Heart left ventricle (tissue), 16 donors: Measurements from ENCODE around the gene SACS. TPM values are rescaled to one million over a fixed set of nuclear protein-coding genes. Genes with fewer than 3 reads are reported as not detected.

Experiments
- ATAC-seq, 4 donors: fragments of 200-7000 bp; cut with Tn5 transposase; one replicate each; pipeline ENCODE4 v1.9.1; 2020 to 2022; ENCODE audit warnings: moderate library complexity in 4 of 4, mild to moderate bottlenecking in 3 of 4, moderate number of reproducible peaks in 1 of 4
- DNase-seq, 5 donors: peaks; one replicate each; pipeline ENCODE4 v3.0.0-alpha.2; 2020
- H3K27ac ChIP-seq, 12 donors: fragments of 200-600 bp; sonication (generic) in 4 of 12; one replicate each; pipeline versions ENCODE4 v1.5.0 to v1.8.0; 2016 to 2022; ENCODE audit warnings: mild to moderate bottlenecking in 2 of 12
- H3K27me3 ChIP-seq, 9 donors: fragments of 200-600 bp; sonication (generic) in 2 of 9; one replicate each; pipeline versions ENCODE4 v1.5.1 to v1.8.0; 2016 to 2022; ENCODE audit warnings: mild to moderate bottlenecking in 3 of 9
- H3K36me3 ChIP-seq, 9 donors: fragments of 200-600 bp; sonication (generic) in 2 of 9; one replicate each; pipeline versions ENCODE4 v1.5.0 to v1.8.0; 2018 to 2022; ENCODE audit warnings: mild to moderate bottlenecking in 2 of 9
- H3K4me1 ChIP-seq, 12 donors: fragments of 200-600 bp; sonication (generic) in 4 of 12; one replicate each; pipeline versions ENCODE4 v1.5.0 to v1.8.0; 2016 to 2022; ENCODE audit warnings: mild to moderate bottlenecking in 3 of 12
- H3K4me3 ChIP-seq, 12 donors: fragments of 200-600 bp; sonication (generic) in 4 of 12; one replicate each; pipeline versions ENCODE4 v1.5.0 to v1.8.0; 2017 to 2022; ENCODE audit warnings: mild to moderate bottlenecking in 9 of 12, moderate library complexity in 4 of 12
- H3K9me3 ChIP-seq, 12 donors: fragments of 200-600 bp; sonication (generic) in 4 of 12; one replicate each; pipeline versions ENCODE4 v1.5.0 to v1.8.0; 2016 to 2022; ENCODE audit warnings: mild to moderate bottlenecking in 1 of 12
- CTCF ChIP-seq, 12 donors: fragments of 200-600 bp; sonication (generic) in 4 of 12; IDR thresholded peaks; one replicate each; pipeline versions ENCODE4 v1.5.0 to v1.8.0; 2018 to 2022; ENCODE audit warnings: antibody characterized with exemption in 12 of 12, mild to moderate bottlenecking in 5 of 12
- POLR2A ChIP-seq, 2 donors: fragments of 450-650 bp; IDR thresholded peaks; one replicate each; pipeline ENCODE4 v1.6.1; 2017; ENCODE audit warnings: antibody characterized with exemption in 2 of 2, mild to moderate bottlenecking in 2 of 2, moderate library complexity in 2 of 2
- WGBS, 4 donors: extraction: QIAGEN DNeasy Blood & Tissue Kit in 2 of 4; methylation state at CpG; one replicate each; pipeline versions ENCODE4 v1.1.5 to v1.1.7; 2013 to 2018; 5-methylcytosine and 5-hydroxymethylcytosine counted together
- intact Hi-C, 10 donors: fragments of 100-400 bp; cut with DNase I; formaldehyde crosslinking; loops; one replicate each; pipeline versions ENCODE4 v1.11.1 to v1.14.2; 2022
- polyA plus RNA-seq, 2 donors: library from polyadenylated mRNA; stranded (reverse); fragments of 200-250 nt; gene quantifications; one replicate each; pipeline ENCODE4 v1.2.3, GENCODE V29; 2013
- total RNA-seq, 9 donors: library from RNA; depleted of rRNA in 2 of 9; stranded (reverse); fragments of >200 nt in 2 of 9; fragmentation: NEBNext Ultra II Directional in 3 of 9; extraction: Animal tissue kit (Norgen Biotek cat#: 25700) in 3 of 9; gene quantifications; one replicate each; pipeline versions ENCODE4 v1.1.0 to v1.2.4, GENCODE V29; 2016 to 2023
- donor health status: ischemic (EF 13 %, LVEDD 7.1; RV severe dilation, severe dysfunction).
- donor health status: healthy with polysubstance abuse.
- donor health status: DM: no; HTN: yes; CAD: no.
- donor health status: DM: no; HTN: no; CAD: no.
- donor health status: ischemic (EF 25% LVEDD 6.9; RV normal size, moderate dysfunction).
- donor health status: ischemic (EF 25% LVEDD 5.7; RV mildly dilated, moderate dysfunction).
- donor health status: healthy.
- donor health status: DM: yes; HTN: yes; CAD: no.
- donor health status: ischemic (EF 35%, LVEDD 5.7; RV mildly dilated, moderate dysfunction).
- donor health status: nonischemic (EF 11% LVEDD 7.7; RV severe dilation, severe dysfunction).
- donor health status: DM: yes; HTN: yes; CAD: no.
- donor health status: PGD.
- donor health status: ischemic (EF 29% LVEDD 5.4; RV normal size, mild dysfunction).
- donor health status: nonischemic (EF 23%, LVEDD 6.1; RV moderate dilation, normal function).

The SACS gene
- total and polyA plus RNA-seq, 11 donors = 2.8 to 29.3 (median 19.7) TPM

- intact Hi-C loops = no loop called here
- no peaks in the 10 kb centered on the region for H3K27me3 ChIP-seq
- TF ChIP-seq POLR2A (IDR thresholded peaks at IDR 0.05) = no peak
- no peak for TF ChIP-seq CTCF (IDR thresholded peaks at IDR 0.05)
- H3K4me1 ChIP-seq = no peaks in the 10 kb centered on the region
- H3K9me3 ChIP-seq = no peaks in the 10 kb centered on the region
- no peak overlapping the region for H3K27ac ChIP-seq
- DNase-seq (no peak), ATAC-seq (no peak)
- no peaks in the 10 kb centered on the region for H3K36me3 ChIP-seq
- 77 to 86% (median 83%) methylated on average over 8 of the region's 8 CpGs for WGBS, 4 donors
- no peak overlapping the region for H3K4me3 ChIP-seq
Measured at GRCh38 chr13:23453132-23453531, 19.6 kb upstream of the SACS start.

- WGBS, 4 donors = 53 to 58% (median 56%) methylated on average over 8 of the region's 8 CpGs
- Histone ChIP-seq H3K27ac (no peak overlapping the region), H3K4me3 (no peak overlapping the region), H3K27me3 (no peaks in the 10 kb centered on the region), H3K9me3 (no peaks in the 10 kb centered on the region), H3K4me1 (no peaks in the 10 kb centered on the region), H3K36me3 (no peaks in the 10 kb centered on the region)
- TF ChIP-seq POLR2A (IDR thresholded peaks at IDR 0.05) (no peak), CTCF (IDR thresholded peaks at IDR 0.05) (no peak)
- no peak for DNase-seq
- intact Hi-C loops = no loop called here
- no peak for ATAC-seq
Measured at GRCh38 chr13:23450340-23451046, 17.0 kb upstream of the SACS start.

GRCh38 chr13:23449398-23450162, 16.1 kb upstream of the SACS start:
- no peaks in the 10 kb centered on the region for H3K36me3 ChIP-seq
- no peaks in the 10 kb centered on the region for H3K27me3 ChIP-seq
- no peaks in the 10 kb centered on the region for H3K9me3 ChIP-seq
- DNase-seq (no peak), ATAC-seq (no peak)
- WGBS, 4 donors = 67 to 76% (median 74%) methylated on average over 5 of the region's 5 CpGs
- H3K4me3 ChIP-seq = no peak overlapping the region
- TF ChIP-seq POLR2A (IDR thresholded peaks at IDR 0.05) (no peak), CTCF (IDR thresholded peaks at IDR 0.05) (no peak)
- no peaks in the 10 kb centered on the region for H3K4me1 ChIP-seq
- intact Hi-C loops = no loop called here
- no peak overlapping the region for H3K27ac ChIP-seq

- Histone ChIP-seq H3K4me1 (no peaks in the 10 kb centered on the region), H3K27ac (no peak overlapping the region), H3K27me3 (no peaks in the 10 kb centered on the region), H3K36me3 (no peaks in the 10 kb centered on the region), H3K9me3 (no peaks in the 10 kb centered on the region), H3K4me3 (no peak overlapping the region)
- intact Hi-C loops = no loop called here
- ATAC-seq (peak in 3 of 4 donors; percentile 62 to 95 (median 78)), DNase-seq (peak in 1 of 5 donors; percentile 31)
- 78 to 87% (median 80%) methylated on average over 3 of the region's 3 CpGs for WGBS, 4 donors
- no peak for TF ChIP-seq CTCF (IDR thresholded peaks at IDR 0.05)
- TF ChIP-seq POLR2A (IDR thresholded peaks at IDR 0.05) = no peak
Measured at GRCh38 chr13:23447927-23448326, 14.4 kb upstream of the SACS start.
